HG03575 (cell line): Measurements from ENCODE around the gene FHIT.

ENCODE experiments used
- ATAC-seq: cut with Tn5 transposase; IDR thresholded peaks from one replicate; pipeline ENCODE4 v1.9.1; 2021; ENCODE audit not compliant: unreplicated experiment, insufficient number of reproducible peaks, low FRiP score; ENCODE audit errors: extremely low read depth

The FHIT gene

DNA sequence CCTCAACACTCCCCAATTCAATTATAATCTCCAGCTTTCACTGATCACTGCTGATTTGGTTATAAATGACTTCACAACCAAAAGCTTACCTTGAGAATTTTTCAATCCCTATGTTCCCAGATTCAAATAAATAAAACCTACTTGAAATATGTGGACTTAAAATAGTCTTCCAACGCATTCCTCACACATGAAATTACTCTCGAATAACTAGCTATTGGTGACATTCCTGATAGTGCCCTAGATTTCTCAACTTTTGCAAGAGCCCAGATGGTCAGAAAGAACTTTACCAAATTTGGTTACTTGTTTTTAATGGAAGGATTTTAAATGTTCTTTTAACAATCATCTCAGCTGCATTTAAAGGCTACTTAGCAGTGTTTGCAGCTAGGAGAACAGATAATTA lies 605.5 kb downstream of the FHIT start:
- no peak for ATAC-seq

DNA sequence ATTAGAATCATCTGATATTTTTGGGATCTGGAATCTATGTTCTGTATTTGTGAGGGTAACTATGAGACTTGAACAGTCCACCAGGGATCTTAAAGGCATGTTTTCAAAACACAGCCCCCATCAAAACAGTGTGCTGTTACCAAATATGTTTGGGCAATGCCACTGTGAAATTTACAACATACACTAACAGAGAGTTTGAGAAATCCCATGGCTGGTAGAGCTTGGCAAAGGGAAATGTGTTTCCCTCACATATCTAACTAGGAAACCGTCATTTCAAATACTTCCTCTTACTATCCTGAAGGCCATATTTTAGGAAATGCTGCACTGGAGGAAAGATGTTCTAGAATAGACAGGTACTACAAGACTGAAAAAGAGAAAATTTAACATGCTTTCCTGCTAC lies 607.4 kb downstream of the FHIT start:
- ATAC-seq: no peak

DNA sequence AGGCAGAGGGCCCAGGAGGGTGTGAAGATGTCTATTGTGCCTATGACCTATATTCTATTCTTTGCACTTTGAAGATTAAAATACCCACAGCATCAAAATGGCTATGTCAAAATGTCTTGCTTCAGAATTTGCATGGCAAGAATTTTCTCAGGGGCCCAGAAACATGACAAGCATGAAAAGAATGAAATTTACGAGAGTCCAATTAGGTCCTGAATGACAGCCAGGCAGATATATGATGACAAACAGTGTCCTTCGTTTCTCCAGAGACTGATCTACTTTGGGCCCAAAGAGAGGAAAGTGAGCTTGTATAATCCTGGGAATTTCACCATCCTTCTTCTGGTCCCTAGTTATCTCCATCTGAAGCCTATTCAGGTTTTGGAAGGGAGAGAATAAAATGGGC lies 609.9 kb downstream of the FHIT start:
- no peak for ATAC-seq

DNA sequence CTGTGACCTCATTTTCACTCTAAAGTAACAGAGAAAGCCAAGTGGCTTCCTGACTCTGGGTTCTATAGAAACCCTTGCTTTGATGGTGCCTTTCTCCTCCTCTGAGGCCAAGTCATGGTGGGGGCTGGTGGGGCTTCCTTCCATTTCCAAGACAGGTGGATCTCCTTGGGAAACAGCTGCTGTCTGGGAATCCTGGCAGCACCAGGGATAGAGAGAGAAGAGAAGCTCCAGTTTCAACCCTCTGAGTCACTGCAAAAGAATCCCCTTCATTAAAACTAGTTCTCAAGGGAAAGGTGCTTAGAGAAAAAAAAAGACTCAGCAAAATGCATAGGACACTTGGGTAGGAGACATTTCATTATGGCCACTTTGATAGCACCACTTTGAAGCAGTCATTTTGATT lies 614.4 kb downstream of the FHIT start:
- ATAC-seq: no peak

- ATAC-seq: no peak
Observed at GRCh38 chr3:60633644-60634043, 617.6 kb downstream of the FHIT start.

DNA sequence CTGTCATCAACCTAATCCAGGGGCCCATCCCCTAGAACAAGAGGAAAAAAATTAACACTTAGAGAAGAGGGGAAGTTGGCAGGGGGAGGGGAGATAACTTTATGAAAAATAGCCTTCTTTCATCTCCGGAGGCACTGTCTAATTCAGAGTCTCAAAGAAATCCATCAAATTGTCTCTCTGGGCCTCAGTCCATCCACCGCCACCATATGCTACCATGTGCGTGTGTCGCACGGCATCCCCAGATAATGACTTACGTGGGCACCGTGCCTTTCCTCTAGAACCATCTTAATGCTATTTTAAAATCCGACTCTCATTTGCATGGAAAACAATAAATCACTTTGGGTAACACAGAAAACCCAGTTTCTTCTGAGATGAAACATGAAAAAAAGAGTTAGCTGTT lies 619.7 kb downstream of the FHIT start:
- no peak for ATAC-seq

DNA sequence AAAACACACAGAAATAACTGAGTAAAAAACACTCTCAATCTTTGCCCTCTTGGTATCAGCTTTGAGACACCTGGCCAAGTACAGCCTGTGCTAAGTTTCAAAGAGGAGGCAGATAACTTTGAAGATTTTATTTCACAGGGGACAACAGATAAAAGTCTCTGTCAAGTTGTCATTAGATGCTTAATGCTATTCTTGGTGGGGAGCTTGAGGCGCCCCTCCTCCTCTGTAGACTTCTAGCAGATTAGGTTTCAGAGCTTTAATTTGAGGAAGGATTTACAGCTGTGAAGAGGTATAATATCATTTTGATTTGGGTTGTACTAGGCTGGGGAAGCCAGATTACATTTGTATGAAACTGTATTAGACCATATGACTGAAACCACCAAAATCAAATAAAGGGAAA lies 620.3 kb downstream of the FHIT start:
- ATAC-seq: no peak

DNA sequence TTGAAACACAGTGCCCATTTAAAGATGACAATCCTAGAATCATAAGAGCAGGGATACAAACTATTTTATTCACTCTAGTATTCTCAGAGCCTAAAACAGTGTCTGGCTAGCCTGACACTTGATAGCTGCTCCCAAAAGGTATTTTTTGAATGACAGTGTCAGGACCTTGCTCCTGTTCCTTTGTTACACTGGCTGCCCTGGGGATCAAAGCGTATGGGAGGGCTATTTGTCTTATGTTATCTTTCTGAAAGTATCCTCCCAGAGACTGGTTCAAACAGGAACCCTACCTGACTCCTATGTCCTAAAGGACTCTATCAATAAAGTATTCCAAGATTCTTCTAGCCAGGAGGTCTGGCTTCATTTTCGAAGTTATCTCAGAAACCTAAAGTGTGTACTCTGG lies 621.4 kb downstream of the FHIT start:
- no peak for ATAC-seq

DNA sequence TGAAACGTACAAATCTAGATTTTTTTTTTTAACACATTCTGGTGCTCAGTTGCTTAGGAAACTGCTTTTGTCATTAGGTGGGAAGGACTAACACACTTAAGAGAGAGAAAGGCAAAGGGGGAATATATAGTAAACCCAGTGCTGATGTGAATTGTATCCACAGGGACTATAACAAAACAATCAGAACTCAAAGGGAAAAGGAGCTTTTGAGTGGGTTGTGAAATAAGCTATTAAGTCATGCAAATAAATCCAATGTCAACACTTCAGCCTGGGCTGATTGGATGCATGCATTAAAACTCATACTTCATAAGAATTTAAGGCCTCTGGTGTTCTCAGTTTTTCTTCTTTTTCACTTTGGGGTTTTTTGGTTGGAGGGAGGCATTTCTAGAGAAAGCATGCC lies 628.9 kb downstream of the FHIT start:
- ATAC-seq: no peak

GRCh38 chr3:60617188-60617587 lies 634.1 kb downstream of the FHIT start:
- no peak for ATAC-seq

GRCh38 chr3:60613769-60614303 lies 637.4 kb downstream of the FHIT start:
- ATAC-seq: no peak

GRCh38 chr3:60610441-60611112 lies 640.7 kb downstream of the FHIT start:
- no peak for ATAC-seq

DNA sequence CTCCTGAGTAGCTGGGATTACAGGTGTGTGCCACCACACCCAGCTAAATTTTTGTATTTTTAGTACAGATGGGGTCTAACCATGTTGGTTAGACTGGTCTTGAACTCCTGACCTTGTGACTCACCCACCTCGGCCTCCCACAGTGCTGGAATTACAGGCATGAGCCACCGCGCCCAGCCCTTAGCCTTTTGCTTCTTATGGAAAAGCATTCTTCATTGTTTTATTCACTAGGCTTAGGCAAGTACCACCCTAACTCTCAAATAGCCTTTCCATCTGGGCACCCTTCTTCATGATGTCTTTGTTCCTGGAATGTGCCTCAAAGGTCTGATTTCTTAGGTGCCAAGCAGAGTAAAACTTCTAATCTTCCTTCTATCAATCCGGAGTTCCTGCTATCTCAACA lies 641.8 kb downstream of the FHIT start:
- no peak for ATAC-seq

DNA sequence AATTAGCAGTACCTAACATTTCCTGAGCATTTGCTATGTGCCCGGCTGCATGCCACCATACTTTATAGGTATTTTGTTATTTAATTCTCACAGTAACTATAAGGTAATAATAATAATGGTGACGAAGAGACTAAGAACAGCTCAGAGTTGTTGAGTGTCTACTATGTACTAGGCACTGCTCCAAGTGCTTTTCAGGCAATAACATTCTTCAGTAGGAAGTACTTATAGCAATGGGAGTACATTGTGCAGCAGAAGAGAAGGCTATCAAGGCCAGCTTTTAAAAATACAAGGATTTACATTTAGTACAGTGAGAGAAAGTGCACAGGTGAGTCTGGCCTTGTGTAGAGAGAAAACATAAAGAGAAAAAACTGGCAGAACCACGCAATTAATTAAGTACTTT lies 647.4 kb downstream of the FHIT start:
- no peak for ATAC-seq

DNA sequence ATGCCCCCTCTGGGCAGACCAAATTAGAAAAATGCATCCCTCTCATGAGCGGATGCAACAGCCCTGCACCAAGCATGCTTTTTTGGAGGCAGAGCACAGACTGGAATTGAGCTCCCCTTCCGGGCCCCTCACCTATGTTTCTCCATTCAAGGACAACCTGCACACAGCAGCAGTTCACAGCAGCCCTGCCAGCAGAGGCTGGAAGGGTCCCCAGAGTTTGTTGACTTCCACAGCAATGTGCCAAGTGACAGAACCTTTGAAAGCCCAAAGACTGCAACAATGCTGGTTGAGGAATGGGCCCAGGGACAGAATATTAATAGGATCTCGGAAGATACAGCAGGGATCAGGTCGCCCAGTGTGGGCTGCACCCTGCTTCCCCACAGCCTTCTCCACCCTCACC lies 650.4 kb downstream of the FHIT start:
- ATAC-seq: no peak

- no peak for ATAC-seq
Observed at GRCh38 chr3:60599586-60599985, 651.7 kb downstream of the FHIT start.

- no peak for ATAC-seq
Observed at GRCh38 chr3:60598671-60599070, 652.6 kb downstream of the FHIT start.

DNA sequence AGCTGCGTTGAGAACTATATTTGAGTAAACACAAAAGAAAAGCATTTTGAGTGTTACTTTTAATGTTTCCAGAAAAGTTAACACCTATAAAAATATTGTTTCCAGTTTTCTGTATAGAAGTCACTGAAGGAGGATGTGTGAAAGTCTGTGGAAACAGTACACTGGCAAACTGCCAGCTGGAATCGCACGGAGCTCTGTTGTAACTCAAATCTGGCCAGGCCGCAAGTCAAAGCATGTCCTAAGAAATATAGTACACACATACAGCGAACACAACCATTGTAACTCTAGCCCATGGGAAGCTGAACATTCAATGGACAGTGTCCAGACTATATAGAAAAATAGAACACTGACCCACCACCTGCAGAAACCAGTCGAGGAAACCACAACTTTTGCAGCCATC lies 657.2 kb downstream of the FHIT start:
- ATAC-seq: no peak

DNA sequence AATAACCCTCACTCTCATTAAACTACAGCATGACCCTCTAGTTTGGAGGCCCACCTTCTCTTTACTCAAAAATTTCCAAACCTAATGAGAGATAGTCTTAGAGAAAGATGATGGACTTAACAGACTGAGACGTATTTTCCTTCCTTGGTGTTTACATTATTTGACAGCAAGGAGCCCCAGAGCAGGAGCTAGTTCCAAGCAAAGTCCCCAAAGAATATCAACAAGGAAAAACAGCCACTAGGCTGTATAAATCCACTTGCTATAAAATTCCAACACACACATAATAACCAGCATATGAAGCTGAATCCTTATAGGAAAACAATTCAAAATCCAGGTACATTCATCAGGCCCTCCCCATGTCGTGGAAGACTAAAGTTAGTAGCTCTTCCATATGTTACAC lies 660.0 kb downstream of the FHIT start:
- ATAC-seq: no peak

DNA sequence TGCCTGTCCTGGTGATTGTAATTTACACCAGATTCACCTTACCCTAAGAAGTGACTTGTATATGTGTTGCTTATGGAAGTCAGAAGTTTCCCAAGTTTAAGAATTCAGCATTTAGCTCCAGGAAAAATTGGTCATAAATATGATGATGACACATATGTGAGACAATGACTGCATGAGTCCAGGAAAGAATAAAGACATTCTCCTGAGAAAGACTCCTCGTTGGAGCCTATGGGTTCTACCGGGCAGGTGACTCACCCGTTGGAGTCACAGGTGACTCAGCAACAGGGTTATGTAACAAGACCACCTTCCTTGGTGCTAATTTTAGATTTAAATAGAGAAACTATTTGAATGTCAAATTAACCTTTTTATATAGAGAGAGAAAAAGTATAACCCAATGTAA lies 662.4 kb downstream of the FHIT start:
- no peak for ATAC-seq

- no peak for ATAC-seq
Observed at GRCh38 chr3:60585918-60586317, 665.3 kb downstream of the FHIT start.
